Measurements from ENCODE around the gene RPS2.

GRCh38 chr16:1923299-1924034, 41.2 kb downstream of the RPS2 start:
- no peak for TF ChIP-seq EZH2 (IDR thresholded peaks at IDR 0.05; ENCODE audit: borderline replicate concordance, low read length)
- no peak for TF ChIP-seq CTCF (IDR thresholded peaks at IDR 0.05; ENCODE audit: low read length)

All from OCI-LY1 (cell line).